ENCODE measurements around the gene CCDC30.
A peak's percentile ranks its signal among the peaks of the same experiment; 100 is the strongest.
"Not testable (repeated sequence)": the region's sequence is repeated elsewhere in the genome, so short reads cannot be mapped to it uniquely, and the experiment has no call there.

The CCDC30 gene

DNA sequence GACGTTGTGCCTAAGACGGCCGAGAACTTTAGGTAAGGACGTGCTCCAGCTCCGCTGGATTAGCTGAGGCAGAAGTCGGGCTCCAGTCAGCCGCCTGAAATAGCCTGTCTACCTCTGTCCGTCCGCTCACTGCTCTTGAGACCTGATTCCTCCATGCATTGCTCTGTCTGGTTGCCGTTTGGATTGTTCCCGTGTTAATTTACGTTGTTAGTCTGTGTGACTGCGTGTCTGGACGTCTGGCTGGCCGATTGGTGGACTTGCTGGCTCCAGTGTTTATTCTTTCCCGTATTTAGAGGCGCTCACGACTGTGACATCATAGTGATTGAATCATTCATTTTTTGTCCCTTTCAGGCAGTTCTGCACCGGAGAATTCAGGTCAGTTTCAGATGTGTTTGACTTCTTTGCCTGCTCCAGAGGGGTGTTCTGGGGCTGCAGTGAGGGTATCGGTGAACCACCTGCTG lies 195.8 kb downstream of the CCDC30 start:
- no peak for DNase-seq

- no peak for DNase-seq
Measured at GRCh38 chr1:42660907-42661500, 197.9 kb downstream of the CCDC30 start.

- no peak for DNase-seq
Measured at GRCh38 chr1:42669936-42670335, 206.8 kb downstream of the CCDC30 start.

GRCh38 chr1:42670425-42670824 lies 207.3 kb downstream of the CCDC30 start:
- DNase-seq = no peak

GRCh38 chr1:42674214-42674613 lies 211.1 kb downstream of the CCDC30 start:
- no peak for DNase-seq

- DNase-seq = no peak
Measured at GRCh38 chr1:42674682-42675081, 211.6 kb downstream of the CCDC30 start.

DNA sequence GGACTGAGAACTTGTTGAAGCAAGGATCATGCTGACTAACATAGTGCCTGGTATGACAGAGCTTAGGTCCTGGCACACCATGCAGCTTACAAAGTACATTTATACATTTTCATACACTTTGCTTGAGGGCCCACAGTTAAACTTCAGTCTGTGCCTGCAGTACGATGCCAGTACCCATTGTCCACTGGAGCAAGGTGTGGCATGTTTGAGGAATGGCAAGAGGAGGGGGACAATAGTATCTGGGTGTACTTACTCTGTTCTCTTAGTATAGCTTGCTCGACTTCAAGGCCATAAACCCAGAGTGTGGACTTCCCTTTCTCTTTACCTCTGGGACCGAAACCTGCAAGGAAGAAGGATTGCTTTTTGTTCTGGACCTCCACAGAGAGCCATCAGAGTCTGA lies 212.4 kb downstream of the CCDC30 start:
- DNase-seq = no peak

- no peak for DNase-seq
Measured at GRCh38 chr1:42676534-42677087, 213.5 kb downstream of the CCDC30 start.

GRCh38 chr1:42679364-42679983 lies 216.4 kb downstream of the CCDC30 start:
- DNase-seq = no peak

DNA sequence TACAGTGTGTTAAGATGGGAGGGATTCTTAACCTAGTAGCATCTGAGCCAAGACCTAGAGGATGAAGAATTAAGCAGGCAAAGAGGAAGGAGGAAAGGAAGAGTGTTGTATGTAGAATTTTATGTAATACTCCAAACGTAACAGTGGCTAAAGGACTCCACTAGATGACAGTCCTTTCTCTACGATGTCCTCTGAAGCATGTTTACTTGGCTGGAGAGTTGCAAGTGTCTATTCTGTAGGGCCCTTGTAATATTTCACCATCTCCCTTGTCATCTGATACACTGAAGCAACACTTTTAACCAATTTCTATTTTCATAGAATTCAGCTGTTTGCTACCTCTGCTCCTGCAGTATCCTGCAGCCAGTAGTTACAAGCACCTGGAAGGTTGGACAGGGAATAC lies 217.0 kb downstream of the CCDC30 start:
- no peak for DNase-seq

DNA sequence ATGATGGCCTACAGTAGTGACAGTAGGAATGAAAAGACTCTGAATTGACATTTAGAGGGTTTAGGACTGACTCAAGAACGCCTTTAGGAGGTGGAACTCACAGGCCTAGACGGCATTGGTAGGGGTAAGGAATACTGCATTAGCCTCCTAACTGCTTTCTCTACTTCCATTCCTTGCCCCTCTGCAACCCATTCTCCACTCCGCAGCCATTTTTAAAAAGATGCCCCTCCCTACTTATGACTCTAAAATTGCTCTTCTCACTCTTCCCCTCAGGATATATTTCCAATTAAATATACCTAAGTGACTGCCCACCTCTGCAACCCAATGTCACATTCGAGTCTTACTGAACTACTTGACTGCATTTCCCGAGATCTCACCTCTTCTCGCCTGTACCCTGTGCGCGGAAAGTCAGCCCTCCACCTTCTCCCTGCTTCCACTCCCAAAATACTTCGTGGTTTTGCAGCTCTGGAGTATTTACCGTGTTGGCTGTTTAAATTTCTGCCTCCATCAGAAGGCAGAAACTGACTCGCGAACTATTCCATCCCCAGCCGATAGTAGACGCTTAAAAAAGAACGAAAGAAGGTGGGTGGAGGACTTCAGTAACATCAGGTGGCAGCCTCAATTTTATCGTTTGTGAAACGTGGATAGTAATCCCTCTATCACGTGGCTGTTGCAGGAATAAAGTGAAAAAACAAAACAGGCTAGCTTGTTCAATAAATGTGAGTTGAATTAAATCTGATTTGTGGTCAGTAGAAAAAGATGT lies 218.0 kb downstream of the CCDC30 start:
- DNase-seq = no peak

GRCh38 chr1:42681741-42682483 lies 218.8 kb downstream of the CCDC30 start, which contains the start of gene YBX1:
Gene YBX1 (plus strand): TSS chr1:42682418. CDS start chr1:42682566, 148 bp downstream.
- DNase-seq = peak; percentile 95

DNA sequence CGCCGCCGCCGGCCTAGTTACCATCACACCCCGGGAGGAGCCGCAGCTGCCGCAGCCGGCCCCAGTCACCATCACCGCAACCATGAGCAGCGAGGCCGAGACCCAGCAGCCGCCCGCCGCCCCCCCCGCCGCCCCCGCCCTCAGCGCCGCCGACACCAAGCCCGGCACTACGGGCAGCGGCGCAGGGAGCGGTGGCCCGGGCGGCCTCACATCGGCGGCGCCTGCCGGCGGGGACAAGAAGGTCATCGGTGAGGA lies 219.3 kb downstream of the CCDC30 start:
- not testable (repeated sequence) for DNase-seq

DNA sequence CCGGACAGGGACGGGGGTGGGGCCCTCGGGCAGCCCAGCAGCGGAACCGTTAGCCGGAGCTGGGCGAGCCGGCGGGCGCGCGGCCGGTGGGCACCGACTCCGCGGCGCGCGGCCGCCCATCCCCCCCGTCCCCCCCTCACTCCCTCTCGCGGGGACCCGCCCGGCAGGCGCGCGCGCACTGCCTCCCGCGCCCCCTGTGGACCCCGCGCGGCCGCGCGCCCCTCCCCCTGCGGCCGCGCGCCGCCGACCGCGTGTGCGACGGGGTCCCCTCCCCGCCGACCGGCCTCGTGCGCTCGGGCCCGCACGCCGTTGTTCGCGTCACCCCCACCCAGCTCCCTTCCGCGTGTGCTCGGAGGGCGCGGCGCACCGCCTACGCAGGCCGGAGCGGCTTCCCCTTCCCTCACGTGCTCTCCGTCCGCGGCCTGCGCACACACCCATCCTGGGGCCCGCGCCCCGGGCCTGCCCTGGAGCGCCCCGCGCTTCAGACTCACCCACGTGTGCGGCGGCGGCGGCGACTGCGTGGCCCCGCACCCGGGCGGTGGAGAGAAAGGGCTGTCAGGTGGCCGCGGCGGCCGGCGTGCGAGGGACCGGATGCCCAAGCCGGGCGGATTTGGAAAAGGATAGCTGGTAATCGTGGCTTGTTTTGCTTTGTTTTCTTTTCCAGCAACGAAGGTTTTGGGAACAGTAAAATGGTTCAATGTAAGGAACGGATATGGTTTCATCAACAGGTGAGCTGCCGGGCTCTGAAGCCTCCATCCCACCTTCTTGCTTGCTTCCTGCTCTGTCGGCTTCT lies 219.8 kb downstream of the CCDC30 start:
- DNase-seq = no peak

DNA sequence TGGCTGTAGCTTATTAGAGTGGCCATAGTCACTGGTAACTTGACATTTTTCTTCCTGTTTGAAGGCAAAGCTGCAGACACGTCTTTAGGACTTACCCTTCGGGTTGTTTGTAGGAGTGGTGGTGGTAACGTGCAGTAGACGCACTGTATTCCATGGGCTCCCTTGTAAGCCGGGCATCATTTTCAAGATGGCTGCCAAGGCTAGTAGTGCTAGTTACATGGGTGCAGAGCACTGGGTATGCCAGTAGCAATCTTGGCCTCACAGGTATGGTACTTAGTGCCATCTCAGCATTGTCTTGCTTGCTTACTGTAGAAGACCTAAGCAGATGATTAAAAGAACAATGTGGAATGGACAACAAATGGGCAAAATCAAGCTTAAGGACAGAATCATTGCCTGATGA lies 221.1 kb downstream of the CCDC30 start:
- no peak for DNase-seq

DNA sequence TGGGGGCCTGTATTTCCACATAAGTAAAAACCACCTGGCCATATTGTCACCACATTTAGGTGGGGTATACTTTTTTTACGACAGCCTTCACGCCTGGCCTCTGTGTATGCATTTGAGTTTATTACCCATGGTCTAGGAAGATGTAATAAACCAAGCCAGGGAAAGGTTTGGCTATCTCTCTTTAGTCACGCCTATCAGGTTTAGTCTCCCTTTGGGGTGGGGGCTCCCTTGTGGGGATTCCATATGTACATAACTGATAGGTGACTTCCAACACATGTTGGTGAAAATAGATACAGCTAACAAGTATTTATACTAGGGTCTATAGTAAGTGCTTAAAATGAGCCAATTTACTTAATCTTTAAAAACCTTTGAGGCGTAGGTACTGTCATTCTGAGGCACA lies 223.3 kb downstream of the CCDC30 start:
- no peak for DNase-seq

DNA sequence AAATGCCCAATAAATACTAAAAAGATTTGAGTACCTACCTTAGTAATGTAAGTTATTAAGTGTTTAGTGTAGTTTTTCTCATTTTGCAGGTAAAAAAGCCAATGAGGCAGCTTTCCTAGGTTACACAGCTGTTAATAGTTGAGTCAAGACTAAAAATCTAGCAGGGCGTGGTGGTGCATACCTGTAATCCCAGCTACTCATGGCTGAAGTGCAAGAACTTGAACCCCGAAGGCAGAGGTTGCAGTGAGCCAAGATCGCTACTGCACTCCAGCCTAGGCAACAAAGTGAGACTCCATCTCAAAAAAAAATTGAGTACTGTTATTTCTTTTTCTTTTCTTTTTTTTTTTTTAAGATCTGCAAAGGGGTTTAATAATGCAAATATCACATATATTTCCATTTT lies 226.8 kb downstream of the CCDC30 start:
- DNase-seq = no peak

DNA sequence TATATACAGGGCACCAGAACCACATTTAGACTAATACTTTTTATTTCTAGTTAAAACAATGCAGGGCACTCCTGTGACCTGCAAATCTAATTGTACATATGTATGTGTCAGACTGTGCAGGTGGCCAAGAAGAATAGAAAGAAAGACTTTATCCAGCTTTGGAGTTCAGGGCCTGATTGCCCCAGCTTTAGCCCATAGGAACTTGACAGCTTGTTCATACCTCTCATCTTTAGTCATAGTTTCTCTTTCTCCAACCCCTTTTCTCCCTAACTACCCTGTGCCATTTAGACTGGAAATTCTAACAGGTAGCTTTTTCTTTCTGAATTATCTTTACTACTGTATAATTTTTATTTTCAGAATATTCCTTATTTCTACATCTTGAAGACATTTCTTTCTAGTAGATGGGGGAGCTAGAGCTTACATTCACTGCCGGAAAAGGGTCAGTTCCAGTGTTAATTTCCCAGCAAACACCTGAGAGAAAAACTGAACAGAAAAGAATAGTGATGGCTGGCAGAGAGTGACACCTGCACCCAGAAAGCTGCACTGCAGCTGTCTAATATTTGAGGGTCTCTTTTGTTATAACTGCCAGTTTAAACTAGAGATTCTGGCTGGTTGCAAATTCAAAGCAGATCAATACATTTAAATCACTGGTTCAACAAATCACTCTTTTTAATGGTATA lies 227.5 kb downstream of the CCDC30 start:
- no peak for DNase-seq

DNA sequence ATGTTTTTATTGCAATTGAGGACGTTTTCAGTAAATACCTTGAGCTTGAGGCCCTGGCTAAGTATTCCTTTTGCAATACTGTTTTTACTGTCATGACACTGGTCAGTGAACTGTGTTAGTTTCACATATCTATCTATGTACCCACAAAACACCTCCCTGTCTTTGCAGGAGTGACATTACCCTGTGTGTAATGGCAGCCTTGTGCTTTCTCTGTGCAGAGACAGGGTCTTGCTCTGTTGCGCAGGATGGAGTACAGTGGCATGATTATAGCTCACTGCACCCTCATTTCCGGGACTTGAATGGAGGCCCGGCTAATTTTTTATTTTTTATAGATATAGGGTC lies 228.0 kb downstream of the CCDC30 start:
- no peak for DNase-seq

- DNase-seq = no peak
Measured at GRCh38 chr1:42692461-42692860, 229.4 kb downstream of the CCDC30 start.

DNA sequence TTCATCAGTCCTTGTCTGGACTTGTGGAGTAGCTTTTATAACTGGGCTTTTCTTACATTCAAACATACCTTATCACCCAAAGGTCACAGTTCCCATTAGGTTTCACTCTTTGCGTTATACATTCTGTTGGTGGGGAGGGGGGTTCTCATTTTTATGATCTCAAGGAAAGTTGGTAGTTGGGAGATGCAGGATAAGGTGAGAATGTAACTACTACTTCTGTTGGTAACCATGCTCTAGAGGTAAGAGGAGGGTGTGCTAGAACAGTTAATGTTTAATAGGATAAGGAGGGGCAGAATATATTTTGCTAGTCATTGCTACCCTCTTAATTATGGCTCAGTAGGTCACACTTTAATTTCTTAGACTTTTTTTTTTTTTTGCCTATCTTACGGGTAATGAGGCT lies 229.8 kb downstream of the CCDC30 start:
- DNase-seq = no peak

All from SHP77 treated with DMSO at 0.1 percent for 48 hours (cell line).